NB4 (cell line): ENCODE data around the gene GARIN5A.

Source experiments
- MYC ChIP-seq: IDR thresholded peaks from 2 replicates; pipeline ENCODE4 v1.6.1; 2011; ENCODE audit warnings: low read depth, low read length
- POLR2A ChIP-seq: IDR thresholded peaks from 2 replicates; pipeline ENCODE4 v1.6.1; 2011; ENCODE audit warnings: mild to moderate bottlenecking; ENCODE audit not compliant: insufficient read length; ENCODE audit errors: extremely low read depth
- TF ChIP-seq, protein P1 (sequence below): IDR thresholded peaks from one replicate; pipeline ENCODE4 v1.5.1; 2012; ENCODE audit warnings: low read depth, low read length
- TF ChIP-seq, protein P2 (sequence below): IDR thresholded peaks from 2 replicates; pipeline ENCODE4 v1.6.1; 2011; ENCODE audit warnings: low read depth, low read length

DNA sequence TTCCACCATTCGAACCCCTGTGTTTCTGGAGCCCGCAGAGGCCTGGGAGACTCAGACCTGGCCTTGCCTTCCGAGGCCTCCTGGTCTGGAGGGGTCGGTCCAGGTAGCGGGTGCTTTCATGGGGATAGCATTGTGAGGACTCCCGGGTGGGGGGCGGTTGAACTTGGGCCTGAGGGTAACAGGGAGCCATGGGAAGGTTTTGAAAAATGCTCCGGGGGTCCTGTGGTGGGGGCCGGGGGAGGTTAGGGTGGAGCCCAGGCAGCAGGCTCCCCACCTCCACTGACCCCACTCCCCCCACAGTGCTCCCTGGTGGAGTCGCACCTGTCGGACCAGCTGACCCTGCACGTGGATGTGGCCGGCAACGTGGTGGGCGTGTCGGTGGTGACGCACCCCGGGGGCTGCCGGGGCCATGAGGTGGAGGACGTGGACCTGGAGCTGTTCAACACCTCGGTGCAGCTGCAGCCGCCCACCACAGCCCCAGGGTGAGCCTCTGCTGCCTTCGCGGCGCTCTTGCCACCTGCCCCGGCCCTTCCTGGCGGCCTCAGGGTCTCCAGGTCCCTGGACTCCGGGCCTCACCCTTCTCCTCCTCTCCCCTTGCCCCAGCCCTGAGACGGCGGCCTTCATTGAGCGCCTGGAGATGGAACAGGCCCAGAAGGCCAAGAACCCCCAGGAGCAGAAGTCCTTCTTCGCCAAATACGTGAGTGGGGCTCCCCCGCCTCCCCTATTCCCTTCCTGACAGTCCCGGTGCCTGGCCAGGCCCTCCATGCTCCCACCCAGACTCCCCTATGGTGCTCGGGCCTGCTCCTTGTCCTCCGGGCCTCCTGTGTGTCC is 3.8 kb upstream of the GARIN5A start:
- TF ChIP-seq, protein P1, sequence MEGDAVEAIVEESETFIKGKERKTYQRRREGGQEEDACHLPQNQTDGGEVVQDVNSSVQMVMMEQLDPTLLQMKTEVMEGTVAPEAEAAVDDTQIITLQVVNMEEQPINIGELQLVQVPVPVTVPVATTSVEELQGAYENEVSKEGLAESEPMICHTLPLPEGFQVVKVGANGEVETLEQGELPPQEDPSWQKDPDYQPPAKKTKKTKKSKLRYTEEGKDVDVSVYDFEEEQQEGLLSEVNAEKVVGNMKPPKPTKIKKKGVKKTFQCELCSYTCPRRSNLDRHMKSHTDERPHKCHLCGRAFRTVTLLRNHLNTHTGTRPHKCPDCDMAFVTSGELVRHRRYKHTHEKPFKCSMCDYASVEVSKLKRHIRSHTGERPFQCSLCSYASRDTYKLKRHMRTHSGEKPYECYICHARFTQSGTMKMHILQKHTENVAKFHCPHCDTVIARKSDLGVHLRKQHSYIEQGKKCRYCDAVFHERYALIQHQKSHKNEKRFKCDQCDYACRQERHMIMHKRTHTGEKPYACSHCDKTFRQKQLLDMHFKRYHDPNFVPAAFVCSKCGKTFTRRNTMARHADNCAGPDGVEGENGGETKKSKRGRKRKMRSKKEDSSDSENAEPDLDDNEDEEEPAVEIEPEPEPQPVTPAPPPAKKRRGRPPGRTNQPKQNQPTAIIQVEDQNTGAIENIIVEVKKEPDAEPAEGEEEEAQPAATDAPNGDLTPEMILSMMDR = no peak
- TF ChIP-seq POLR2A = no peak
- TF ChIP-seq, protein P2, sequence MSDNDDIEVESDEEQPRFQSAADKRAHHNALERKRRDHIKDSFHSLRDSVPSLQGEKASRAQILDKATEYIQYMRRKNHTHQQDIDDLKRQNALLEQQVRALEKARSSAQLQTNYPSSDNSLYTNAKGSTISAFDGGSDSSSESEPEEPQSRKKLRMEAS = no peak
- TF ChIP-seq MYC = no peak
